Measurements from ENCODE around the gene CCDC30.
"Not testable (repeated sequence)": the region's sequence is repeated elsewhere in the genome, so short reads cannot be mapped to it uniquely, and the experiment has no call there.

- not testable (repeated sequence) for TF ChIP-seq EP300, POLR2AphosphoS5, POLR2A (IDR thresholded peaks at IDR 0.05)
- TF ChIP-seq, protein P1, sequence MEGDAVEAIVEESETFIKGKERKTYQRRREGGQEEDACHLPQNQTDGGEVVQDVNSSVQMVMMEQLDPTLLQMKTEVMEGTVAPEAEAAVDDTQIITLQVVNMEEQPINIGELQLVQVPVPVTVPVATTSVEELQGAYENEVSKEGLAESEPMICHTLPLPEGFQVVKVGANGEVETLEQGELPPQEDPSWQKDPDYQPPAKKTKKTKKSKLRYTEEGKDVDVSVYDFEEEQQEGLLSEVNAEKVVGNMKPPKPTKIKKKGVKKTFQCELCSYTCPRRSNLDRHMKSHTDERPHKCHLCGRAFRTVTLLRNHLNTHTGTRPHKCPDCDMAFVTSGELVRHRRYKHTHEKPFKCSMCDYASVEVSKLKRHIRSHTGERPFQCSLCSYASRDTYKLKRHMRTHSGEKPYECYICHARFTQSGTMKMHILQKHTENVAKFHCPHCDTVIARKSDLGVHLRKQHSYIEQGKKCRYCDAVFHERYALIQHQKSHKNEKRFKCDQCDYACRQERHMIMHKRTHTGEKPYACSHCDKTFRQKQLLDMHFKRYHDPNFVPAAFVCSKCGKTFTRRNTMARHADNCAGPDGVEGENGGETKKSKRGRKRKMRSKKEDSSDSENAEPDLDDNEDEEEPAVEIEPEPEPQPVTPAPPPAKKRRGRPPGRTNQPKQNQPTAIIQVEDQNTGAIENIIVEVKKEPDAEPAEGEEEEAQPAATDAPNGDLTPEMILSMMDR (IDR thresholded peaks at IDR 0.05): not testable (repeated sequence)
Observed at GRCh38 chr1:42682484-42682738, 219.3 kb downstream of the CCDC30 start.

All from upper lobe of left lung (tissue), 4 donors.